ENCODE measurements around the gene SLC29A4. TPM values are rescaled to one million over a fixed set of nuclear protein-coding genes. Genes with fewer than 3 reads are reported as not detected.
"Not testable (repeated sequence)": the region's sequence is repeated elsewhere in the genome, so short reads cannot be mapped to it uniquely, and the experiment has no call there.

Gene SLC29A4
- total RNA-seq, 2 donors from 2014 or later = 4.6 to 20.7 TPM

GRCh38 chr7:5243261-5243660 lies 39.5 kb upstream of the SLC29A4 start:
- DNase-seq = no peak
- no peaks in the 10 kb centered on the region for H3K9me3 ChIP-seq
- no peak overlapping the region for H3K4me3 ChIP-seq
- H3K27ac ChIP-seq = no peak overlapping the region
- no peaks in the 10 kb centered on the region for H3K27me3 ChIP-seq
- H3K4me1 ChIP-seq = no peaks in the 10 kb centered on the region
- no peaks in the 10 kb centered on the region for H3K36me3 ChIP-seq
- no peak overlapping the region for H3K9ac ChIP-seq (ENCODE audit: low read depth in 2 of 2, low read length in 2 of 2)
- intact Hi-C loops (cut with DNase I) = loop anchor here (2.0 kb wide), 1 partner anchor 210 kb away; no protein-coding TSS in a partner anchor
- TF ChIP-seq, protein P1, sequence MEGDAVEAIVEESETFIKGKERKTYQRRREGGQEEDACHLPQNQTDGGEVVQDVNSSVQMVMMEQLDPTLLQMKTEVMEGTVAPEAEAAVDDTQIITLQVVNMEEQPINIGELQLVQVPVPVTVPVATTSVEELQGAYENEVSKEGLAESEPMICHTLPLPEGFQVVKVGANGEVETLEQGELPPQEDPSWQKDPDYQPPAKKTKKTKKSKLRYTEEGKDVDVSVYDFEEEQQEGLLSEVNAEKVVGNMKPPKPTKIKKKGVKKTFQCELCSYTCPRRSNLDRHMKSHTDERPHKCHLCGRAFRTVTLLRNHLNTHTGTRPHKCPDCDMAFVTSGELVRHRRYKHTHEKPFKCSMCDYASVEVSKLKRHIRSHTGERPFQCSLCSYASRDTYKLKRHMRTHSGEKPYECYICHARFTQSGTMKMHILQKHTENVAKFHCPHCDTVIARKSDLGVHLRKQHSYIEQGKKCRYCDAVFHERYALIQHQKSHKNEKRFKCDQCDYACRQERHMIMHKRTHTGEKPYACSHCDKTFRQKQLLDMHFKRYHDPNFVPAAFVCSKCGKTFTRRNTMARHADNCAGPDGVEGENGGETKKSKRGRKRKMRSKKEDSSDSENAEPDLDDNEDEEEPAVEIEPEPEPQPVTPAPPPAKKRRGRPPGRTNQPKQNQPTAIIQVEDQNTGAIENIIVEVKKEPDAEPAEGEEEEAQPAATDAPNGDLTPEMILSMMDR (IDR thresholded peaks at IDR 0.05) = no peak

DNA sequence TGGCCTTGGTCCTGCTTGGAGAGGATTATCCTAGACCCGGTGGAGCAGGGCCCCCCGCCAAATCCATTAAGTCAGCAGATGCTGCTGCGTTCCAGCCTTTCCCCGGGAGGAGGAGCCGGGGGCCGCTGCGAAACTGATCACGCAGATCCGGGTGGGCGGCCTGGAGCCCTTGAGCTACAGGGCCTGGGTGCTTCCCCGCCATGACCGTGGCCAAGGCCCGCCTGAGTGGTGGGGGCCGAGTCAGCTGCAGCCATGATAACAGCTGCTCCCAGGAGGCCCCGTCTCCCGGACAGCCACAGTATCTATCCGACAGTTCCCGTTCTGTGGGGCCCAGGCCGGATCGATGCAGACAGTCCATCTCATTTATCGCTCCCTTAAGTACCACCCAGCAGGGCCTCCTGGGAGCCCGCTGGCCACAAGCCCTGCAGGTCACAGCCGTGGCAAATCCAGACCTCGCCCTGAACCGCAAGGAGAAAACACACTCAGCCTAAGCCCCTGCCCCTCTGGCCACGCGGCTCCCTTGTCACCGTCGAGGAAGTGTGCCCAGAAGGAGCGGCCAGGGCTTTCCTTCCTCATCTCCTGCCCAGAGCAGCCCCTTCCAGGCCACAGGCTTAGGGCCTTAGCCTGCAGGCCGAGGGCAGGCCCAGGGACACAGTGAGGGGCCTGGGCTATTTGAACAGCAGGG lies 34.4 kb upstream of the SLC29A4 start:
- TF ChIP-seq, protein P1 (IDR thresholded peaks at IDR 0.05) = no peak
- no peaks in the 10 kb centered on the region for H3K4me1 ChIP-seq
- no peak overlapping the region for H3K27ac ChIP-seq

DNA sequence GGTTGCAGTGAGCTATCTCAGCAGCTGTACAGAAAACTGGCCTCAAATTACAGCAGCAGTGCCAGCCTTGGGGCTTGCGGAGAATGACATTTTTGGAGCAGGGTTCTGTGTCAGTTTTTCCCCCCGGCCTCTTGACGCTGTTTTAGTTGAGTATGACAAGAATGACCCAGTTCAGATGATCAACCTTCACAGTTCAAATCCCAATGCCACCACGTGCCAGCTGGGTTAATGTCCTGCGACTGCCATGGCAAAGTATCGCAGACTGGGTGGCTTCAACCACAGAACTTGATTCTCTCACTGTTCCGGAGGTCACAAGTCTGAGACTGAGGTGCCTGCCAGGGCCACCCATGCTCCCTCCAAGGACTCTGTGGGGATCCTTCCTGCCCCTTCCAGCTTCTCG lies 32.0 kb upstream of the SLC29A4 start:
- H3K27me3 ChIP-seq; H3K9me3 ChIP-seq; H3K4me1 ChIP-seq; H3K36me3 ChIP-seq; H3K27ac ChIP-seq; DNase-seq; intact Hi-C loops (cut with DNase I); H3K4me3 ChIP-seq; H3K9ac ChIP-seq (ENCODE audit: low read depth in 2 of 2, low read length in 2 of 2): not testable (repeated sequence)

More for the DNA sequence above, 34.4 kb upstream of the SLC29A4 start:
- no peaks in the 10 kb centered on the region for H3K27me3 ChIP-seq
- H3K36me3 ChIP-seq = no peaks in the 10 kb centered on the region
- peak; percentile 47 for DNase-seq
- intact Hi-C loops (cut with DNase I) = no loop called here
- no peak overlapping the region for H3K9ac ChIP-seq (ENCODE audit: low read depth in 2 of 2, low read length in 2 of 2)
- H3K9me3 ChIP-seq = no peaks in the 10 kb centered on the region
- no peak overlapping the region for H3K4me3 ChIP-seq

DNA sequence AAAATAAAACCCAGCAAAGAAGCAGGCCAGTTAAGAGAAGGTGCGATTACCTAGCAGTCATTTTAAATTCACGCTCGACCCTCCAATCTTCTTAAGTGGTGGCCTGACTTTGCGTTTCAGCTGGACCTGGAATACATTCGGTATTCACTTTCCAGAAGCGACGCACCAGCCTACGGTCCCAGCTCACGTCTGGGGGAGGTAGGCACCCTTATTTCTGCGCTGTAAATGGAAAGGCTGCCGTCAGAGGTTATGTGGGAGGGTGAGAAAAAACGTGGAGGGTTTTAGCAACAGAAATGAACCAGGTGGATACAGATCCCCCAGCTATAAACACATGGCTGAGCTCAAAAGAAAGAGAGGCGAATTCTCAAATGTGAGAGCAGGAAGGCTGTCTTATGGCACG lies 29.2 kb upstream of the SLC29A4 start:
- intact Hi-C loops (cut with DNase I); H3K9ac ChIP-seq (ENCODE audit: low read depth in 2 of 2, low read length in 2 of 2); H3K4me1 ChIP-seq: not testable (repeated sequence)

DNA sequence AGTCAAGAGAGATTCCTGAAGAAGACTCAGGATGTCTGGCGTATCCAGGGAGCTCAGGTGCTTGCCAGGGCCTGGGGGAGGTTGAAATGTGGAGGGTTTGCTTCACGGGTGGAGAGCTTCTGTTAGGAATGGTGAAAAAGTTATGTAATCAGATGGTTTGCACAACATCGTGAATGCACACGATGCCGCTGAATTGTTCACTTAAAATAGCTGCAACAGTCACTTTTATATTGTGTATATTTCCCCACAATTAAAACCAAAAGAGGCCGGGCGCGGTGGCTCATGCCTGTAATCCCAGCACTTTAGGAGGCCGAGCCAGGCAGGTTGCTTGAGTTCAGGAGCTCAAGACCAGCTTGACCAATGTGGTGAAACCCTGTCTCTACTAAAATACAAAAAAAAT lies 28.4 kb upstream of the SLC29A4 start:
- DNase-seq; H3K4me3 ChIP-seq; H3K27me3 ChIP-seq; intact Hi-C loops (cut with DNase I); H3K9me3 ChIP-seq; H3K9ac ChIP-seq (ENCODE audit: low read depth in 2 of 2, low read length in 2 of 2); H3K27ac ChIP-seq; H3K36me3 ChIP-seq; H3K4me1 ChIP-seq: not testable (repeated sequence)

More for the DNA sequence above, 29.2 kb upstream of the SLC29A4 start:
- H3K27me3 ChIP-seq, H3K9me3 ChIP-seq, H3K4me3 ChIP-seq, H3K27ac ChIP-seq, DNase-seq, H3K36me3 ChIP-seq: not testable (repeated sequence)

GRCh38 chr7:5255832-5256231 lies 26.9 kb upstream of the SLC29A4 start:
- Histone ChIP-seq H3K9ac (ENCODE audit: low read depth in 2 of 2, low read length in 2 of 2) (no peak overlapping the region), H3K27ac (no peak overlapping the region), H3K36me3 (no peaks in the 10 kb centered on the region), H3K27me3 (no peaks in the 10 kb centered on the region), H3K9me3 (no peaks in the 10 kb centered on the region), H3K4me1 (no peaks in the 10 kb centered on the region), H3K4me3 (no peak overlapping the region)
- DNase-seq = no peak
- TF ChIP-seq, protein P1 (IDR thresholded peaks at IDR 0.05) = no peak
- intact Hi-C loops (cut with DNase I) = no loop called here

DNA sequence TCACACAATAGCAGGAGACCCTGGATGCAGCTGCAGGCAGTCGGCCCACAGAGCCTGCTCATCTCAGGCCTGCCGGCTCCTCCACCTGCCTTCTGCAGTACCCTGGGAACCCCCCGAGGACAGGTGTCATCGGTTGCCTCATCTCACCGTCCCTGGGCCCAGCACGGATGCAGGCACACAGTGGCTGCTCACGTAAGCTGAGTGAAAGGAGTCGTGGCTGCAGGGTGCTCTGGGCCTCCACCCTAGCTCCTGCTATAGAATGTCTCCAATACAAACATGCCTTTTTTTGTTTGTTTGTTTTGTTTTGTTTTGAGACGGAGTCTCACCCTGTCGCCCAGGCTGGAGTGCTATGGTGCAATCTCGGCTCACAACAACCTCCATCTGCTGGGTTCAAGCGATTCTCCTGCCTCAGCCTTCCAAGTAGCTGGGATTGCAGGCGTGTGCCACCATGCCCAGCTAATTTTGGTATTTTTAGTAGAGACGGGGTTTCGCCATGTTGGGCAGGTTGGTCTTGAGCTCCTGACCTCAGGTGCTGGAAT lies 22.1 kb upstream of the SLC29A4 start:
- H3K27ac ChIP-seq; H3K27me3 ChIP-seq; H3K9ac ChIP-seq (ENCODE audit: low read depth in 2 of 2, low read length in 2 of 2); H3K9me3 ChIP-seq; H3K36me3 ChIP-seq; H3K4me3 ChIP-seq; DNase-seq; H3K4me1 ChIP-seq; intact Hi-C loops (cut with DNase I): not testable (repeated sequence)

DNA sequence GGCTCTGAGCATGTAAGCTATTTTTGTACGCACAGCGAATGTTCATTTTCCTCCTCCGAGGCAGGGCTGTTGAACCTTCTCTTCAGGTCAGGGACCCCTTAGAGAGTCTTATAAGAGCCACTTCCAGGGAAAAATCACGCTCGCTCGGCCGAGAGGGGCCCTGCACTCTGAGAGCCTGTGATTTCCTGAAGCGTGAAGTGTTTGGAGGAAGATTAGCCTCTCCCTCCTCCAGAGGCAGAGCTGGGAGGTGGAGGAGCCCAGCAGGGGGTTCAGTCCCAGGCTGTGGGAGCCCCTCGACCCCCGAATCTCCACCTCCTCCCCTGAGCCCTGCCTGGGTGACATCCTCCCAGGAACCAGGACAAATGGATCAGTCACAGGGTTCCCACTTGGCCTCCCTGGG lies 19.7 kb upstream of the SLC29A4 start:
- not testable (repeated sequence) for H3K27ac ChIP-seq

More for the DNA sequence above, 19.7 kb upstream of the SLC29A4 start:
- DNase-seq; H3K4me1 ChIP-seq; H3K27me3 ChIP-seq; H3K36me3 ChIP-seq; H3K9me3 ChIP-seq; H3K4me3 ChIP-seq; H3K9ac ChIP-seq (ENCODE audit: low read depth in 2 of 2, low read length in 2 of 2); intact Hi-C loops (cut with DNase I): not testable (repeated sequence)
